DOHH2 (cell line): ENCODE measurements around the gene CA12.

ENCODE experiments used
- H3F3A ChIP-seq: fragments of 200-600 bp; sonication (generic), shearing (Covaris generic); 2 replicates; pipeline ENCODE4 v1.6.0; 2016; ENCODE audit warnings: antibody characterized with exemption, mild to moderate bottlenecking; ENCODE audit not compliant: control insufficient read depth, insufficient read depth
- H3K27ac ChIP-seq: fragments of 200-600 bp; sonication (generic); 2 replicates; pipeline ENCODE4 v1.5.1; 2014; ENCODE audit warnings: low read depth, mild to moderate bottlenecking, low read length, moderate library complexity
- H3K27me3 ChIP-seq: fragments of 200-600 bp; sonication (generic); 2 replicates; pipeline ENCODE4 v1.6.1; 2014; ENCODE audit warnings: mild to moderate bottlenecking, low read length, mixed read lengths; ENCODE audit not compliant: control insufficient read depth
- H3K36me3 ChIP-seq: fragments of 200-600 bp; sonication (generic); 2 replicates; pipeline ENCODE4 v1.6.1; 2014; ENCODE audit warnings: mild to moderate bottlenecking, low read length, moderate library complexity, mixed read lengths; ENCODE audit not compliant: control insufficient read depth
- H3K4me1 ChIP-seq: fragments of 200-600 bp; sonication (generic); 2 replicates; pipeline ENCODE4 v1.6.1; 2014; ENCODE audit warnings: mild to moderate bottlenecking, low read length, mixed read lengths; ENCODE audit not compliant: control insufficient read depth
- H3K4me2 ChIP-seq: fragments of 200-600 bp; sonication (generic); 2 replicates; pipeline ENCODE4 v1.6.0; 2014; ENCODE audit warnings: mild to moderate bottlenecking, low read length, moderate library complexity
- H3K4me3 ChIP-seq: fragments of 200-600 bp; sonication (generic); 2 replicates; pipeline ENCODE4 v1.5.1; 2014; ENCODE audit warnings: mild to moderate bottlenecking, low read length, mixed read lengths
- H3K79me2 ChIP-seq: fragments of 200-600 bp; sonication (generic); 2 replicates; pipeline ENCODE4 v1.6.1; 2014; ENCODE audit warnings: mild to moderate bottlenecking, low read length, mixed read lengths; ENCODE audit not compliant: control insufficient read depth
- H3K9me2 ChIP-seq: fragments of 200-600 bp; sonication (generic); replicated peaks from 2 replicates; pipeline ENCODE4 v1.6.1; 2014; ENCODE audit warnings: mild to moderate bottlenecking, low read length, mixed read lengths; ENCODE audit not compliant: control insufficient read depth
- H3K9me3 ChIP-seq: fragments of 200-600 bp; sonication (generic); 2 replicates; pipeline ENCODE4 v1.6.1; 2014; ENCODE audit warnings: antibody characterized with exemption, low read length, mixed read lengths; ENCODE audit not compliant: control insufficient read depth, insufficient read depth
- H4K20me1 ChIP-seq: fragments of 200-600 bp; sonication (generic); 2 replicates; pipeline ENCODE4 v1.6.0; 2014; ENCODE audit warnings: low read depth, mild to moderate bottlenecking, antibody characterized with exemption, low read length, moderate library complexity; ENCODE audit not compliant: control insufficient read depth, insufficient read depth
- EZH2phosphoT487 ChIP-seq: fragments of 200-600 bp; sonication (generic); IDR thresholded peaks from 2 replicates; pipeline ENCODE4 v1.6.1; 2017; ENCODE audit warnings: borderline replicate concordance, mild to moderate bottlenecking, antibody characterized with exemption, low read length, moderate library complexity, mixed read lengths
- TF ChIP-seq, protein P1 (sequence below): fragments of 200-600 bp; sonication (generic); IDR thresholded peaks from one replicate; pipeline ENCODE4 v1.5.1; 2014; ENCODE audit warnings: antibody characterized with exemption, mild to moderate bottlenecking, low read depth, low read length; ENCODE audit not compliant: poor library complexity, severe bottlenecking

Gene CA12

DNA sequence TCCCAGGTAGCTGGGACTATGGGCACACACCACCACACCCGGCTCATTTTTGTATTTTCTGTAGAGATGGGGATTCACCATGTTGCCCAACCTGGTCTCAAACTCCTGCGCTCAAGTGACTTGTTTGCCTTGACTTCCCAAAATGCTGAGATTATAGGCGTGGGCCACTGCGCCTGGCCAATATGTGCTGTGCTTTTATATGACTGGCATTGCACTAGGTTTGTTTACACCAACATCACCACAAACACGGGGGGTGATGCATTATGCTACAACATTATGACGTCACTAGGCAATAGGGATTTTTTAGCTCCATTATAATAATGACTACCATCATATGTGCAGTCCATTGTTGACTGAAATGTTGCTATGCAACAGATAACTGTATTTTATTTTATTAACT is 97.3 kb downstream of the CA12 start:
- Histone ChIP-seq H3K4me2 (no peak overlapping the region), H4K20me1 (no peaks in the 10 kb centered on the region), H3K27me3 (no peaks in the 10 kb centered on the region), H3F3A (peaks cover 7% of the 10 kb centered on the region), H3K9me3 (no peaks in the 10 kb centered on the region), H3K79me2 (no peaks in the 10 kb centered on the region), H3K27ac (no peak overlapping the region), H3K4me1 (no peaks in the 10 kb centered on the region), H3K9me2 (no peaks in the 10 kb centered on the region), H3K36me3 (peaks cover 28% of the 10 kb centered on the region), H3K4me3 (no peak overlapping the region)
- TF ChIP-seq EZH2phosphoT487 = no peak
- TF ChIP-seq, protein P1, sequence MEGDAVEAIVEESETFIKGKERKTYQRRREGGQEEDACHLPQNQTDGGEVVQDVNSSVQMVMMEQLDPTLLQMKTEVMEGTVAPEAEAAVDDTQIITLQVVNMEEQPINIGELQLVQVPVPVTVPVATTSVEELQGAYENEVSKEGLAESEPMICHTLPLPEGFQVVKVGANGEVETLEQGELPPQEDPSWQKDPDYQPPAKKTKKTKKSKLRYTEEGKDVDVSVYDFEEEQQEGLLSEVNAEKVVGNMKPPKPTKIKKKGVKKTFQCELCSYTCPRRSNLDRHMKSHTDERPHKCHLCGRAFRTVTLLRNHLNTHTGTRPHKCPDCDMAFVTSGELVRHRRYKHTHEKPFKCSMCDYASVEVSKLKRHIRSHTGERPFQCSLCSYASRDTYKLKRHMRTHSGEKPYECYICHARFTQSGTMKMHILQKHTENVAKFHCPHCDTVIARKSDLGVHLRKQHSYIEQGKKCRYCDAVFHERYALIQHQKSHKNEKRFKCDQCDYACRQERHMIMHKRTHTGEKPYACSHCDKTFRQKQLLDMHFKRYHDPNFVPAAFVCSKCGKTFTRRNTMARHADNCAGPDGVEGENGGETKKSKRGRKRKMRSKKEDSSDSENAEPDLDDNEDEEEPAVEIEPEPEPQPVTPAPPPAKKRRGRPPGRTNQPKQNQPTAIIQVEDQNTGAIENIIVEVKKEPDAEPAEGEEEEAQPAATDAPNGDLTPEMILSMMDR = no peak

DNA sequence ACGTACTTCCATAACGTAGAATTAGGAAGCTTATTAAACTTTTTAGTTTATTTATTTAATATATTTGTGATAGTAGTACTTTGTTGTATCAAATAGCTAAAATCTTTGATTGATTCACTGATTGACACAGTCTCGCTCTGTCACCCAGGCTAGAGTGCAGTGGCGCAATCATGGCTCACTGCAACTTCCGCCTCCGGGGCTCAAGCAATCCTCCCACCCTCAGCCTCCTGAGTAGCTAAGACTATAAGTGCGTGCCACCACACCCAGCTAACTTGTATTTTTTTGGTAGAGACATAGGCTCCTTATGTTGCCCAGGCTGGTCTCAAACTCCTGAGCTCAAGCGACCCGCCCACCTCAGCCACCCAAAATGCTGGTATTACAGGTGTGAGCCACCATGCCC is 98.5 kb downstream of the CA12 start:
- Histone ChIP-seq H3K9me3 (no peaks in the 10 kb centered on the region), H3K4me1 (peaks cover 4% of the 10 kb centered on the region), H3K27ac (no peak overlapping the region), H3K27me3 (no peaks in the 10 kb centered on the region), H3K79me2 (no peaks in the 10 kb centered on the region), H4K20me1 (no peaks in the 10 kb centered on the region), H3K9me2 (no peaks in the 10 kb centered on the region), H3K36me3 (peaks cover 32% of the 10 kb centered on the region), H3F3A (peaks cover 15% of the 10 kb centered on the region), H3K4me2 (no peak overlapping the region), H3K4me3 (no peak overlapping the region)
- TF ChIP-seq, protein P1 = no peak
- no peak for TF ChIP-seq EZH2phosphoT487

DNA sequence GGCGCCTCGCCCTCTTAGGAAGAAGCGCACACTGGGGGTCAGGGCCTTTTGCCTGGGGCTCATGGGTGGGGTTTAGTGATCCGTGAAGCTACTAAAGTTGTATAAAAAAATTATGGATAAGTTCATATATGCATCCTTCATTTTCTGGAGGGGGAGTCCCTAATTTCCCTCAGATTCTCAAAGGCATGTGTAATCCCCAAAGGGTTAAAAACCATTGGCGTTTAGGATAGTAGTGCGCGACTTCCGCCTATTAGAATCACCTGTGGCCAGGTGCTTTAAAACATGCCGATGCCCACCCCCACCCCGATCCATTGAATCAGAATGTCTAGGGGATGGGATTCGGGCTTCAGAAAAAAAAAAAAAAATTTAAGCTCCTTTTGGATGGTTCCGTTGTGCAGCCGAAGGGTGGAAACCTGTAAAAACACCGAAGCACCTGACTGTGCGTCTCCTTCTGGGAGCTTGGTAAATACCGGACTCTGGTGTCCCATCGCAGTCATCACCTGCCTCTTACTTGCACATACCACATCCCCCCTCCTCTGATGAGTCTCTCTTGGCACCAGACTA is 103.7 kb downstream of the CA12 start:
- no peaks in the 10 kb centered on the region for H4K20me1 ChIP-seq
- peaks cover 15% of the 10 kb centered on the region for H3F3A ChIP-seq
- H3K9me2 ChIP-seq = no peaks in the 10 kb centered on the region
- no peaks in the 10 kb centered on the region for H3K79me2 ChIP-seq
- TF ChIP-seq, protein P1 = no peak
- TF ChIP-seq EZH2phosphoT487 = no peak
- H3K9me3 ChIP-seq = no peaks in the 10 kb centered on the region
- peaks cover 17% of the 10 kb centered on the region for H3K36me3 ChIP-seq
- H3K27me3 ChIP-seq = no peaks in the 10 kb centered on the region
- peak overlapping the region; percentile 73 for H3K4me2 ChIP-seq
- peaks cover 17% of the 10 kb centered on the region for H3K4me1 ChIP-seq
- peak overlapping the region; percentile 82 for H3K4me3 ChIP-seq
- peak overlapping the region; percentile 43; the same call in 1 of the 2 replicates for H3K27ac ChIP-seq
